H1 (cell line): ENCODE measurements around the gene SGK1. TPM values are rescaled to one million over a fixed set of nuclear protein-coding genes. Genes with fewer than 3 reads are reported as not detected.

ENCODE experiments used
- CTCF ChIA-PET: fragments of 300-600 bp; sonication (Branson Sonifier 250); formaldehyde crosslinking; loops from one replicate; lab custom pipeline; 2021; ENCODE audit not compliant: partially characterized antibody; lab: Charles Lee
- POLR2A ChIA-PET: fragments of 300-600 bp; sonication (Branson Sonifier 250); formaldehyde crosslinking; loops from one replicate; lab custom pipeline; 2021; ENCODE audit warnings: inconsistent platforms; ENCODE audit not compliant: partially characterized antibody; lab: Charles Lee
- DNase-seq, 2 experiments: peaks; one replicate each; pipeline versions ENCODE4 v3.0.0 to v3.0.0-alpha.2; 2010 to 2022; ENCODE audit warnings: low spot score in 2 of 2, low read depth in 1 of 2, mixed read lengths in 1 of 2
- FAIRE-seq: peaks from 2 replicates; lab custom pipeline; 2011; peaks lifted over from hg19 to GRCh38; lab: Jason Lieb, UNC
- H2AFZ ChIP-seq: 2 replicates; pipeline ENCODE4 v1.8.1; 2012; ENCODE audit warnings: low read length, inconsistent platforms
- H2AK5ac ChIP-seq: 2 replicates; pipeline ENCODE4 v1.6.1; 2013; ENCODE audit warnings: low read depth, low read length
- H2BK120ac ChIP-seq: replicated peaks from 2 replicates; pipeline ENCODE3; 2013; ENCODE audit warnings: low read depth, low read length, inconsistent platforms
- H2BK12ac ChIP-seq: 2 replicates; pipeline ENCODE4 v1.6.1; 2013; ENCODE audit warnings: low read depth, low read length
- H2BK15ac ChIP-seq: 2 replicates; pipeline ENCODE4 v1.6.1; 2013; ENCODE audit warnings: low read length
- H2BK20ac ChIP-seq: 2 replicates; pipeline ENCODE4 v1.6.1; 2013; ENCODE audit warnings: low read length
- H2BK5ac ChIP-seq: 2 replicates; pipeline ENCODE4 v1.6.1; 2013; ENCODE audit warnings: low read depth, low read length
- H3K14ac ChIP-seq: 2 replicates; pipeline ENCODE4 v1.6.1; 2013; ENCODE audit warnings: inconsistent platforms; ENCODE audit not compliant: insufficient read length
- H3K18ac ChIP-seq: 2 replicates; pipeline ENCODE4 v1.6.1; 2013; ENCODE audit warnings: low read length; ENCODE audit errors: extremely low read depth
- H3K23ac ChIP-seq: 2 replicates; pipeline ENCODE4 v1.6.1; 2013; ENCODE audit warnings: inconsistent platforms; ENCODE audit not compliant: insufficient read length
- H3K23me2 ChIP-seq: 2 replicates; pipeline ENCODE4 v1.6.1; 2013; ENCODE audit warnings: low read depth, low read length
- H3K27ac ChIP-seq: 2 replicates; pipeline ENCODE4 v1.6.1; 2011; ENCODE audit warnings: low read depth, low read length, inconsistent platforms
- H3K27me3 ChIP-seq, 4 experiments: replicated peaks in 1 of 4; 1 replicate in 1 of 4; 2 replicates in 3 of 4; pipeline versions ENCODE4 v1.6.1 to v1.8.1; 2011 to 2013; ENCODE audit warnings: low read length in 3 of 4, mild to moderate bottlenecking in 3 of 4, inconsistent platforms in 2 of 4, mixed read lengths in 2 of 4, moderate library complexity in 1 of 4; ENCODE audit not compliant: control insufficient read depth in 3 of 4, insufficient read depth in 3 of 4; ENCODE audit errors: extremely low read depth in 1 of 4
- H3K36me3 ChIP-seq, 4 experiments: 2 replicates each; pipeline versions ENCODE4 v1.6.1 to v1.8.1; 2011 to 2013; ENCODE audit warnings: mild to moderate bottlenecking in 4 of 4, low read length in 3 of 4, moderate library complexity in 2 of 4, control low read depth in 1 of 4, inconsistent platforms in 1 of 4; ENCODE audit not compliant: insufficient read depth in 4 of 4, control insufficient read depth in 2 of 4
- H3K4ac ChIP-seq: replicated peaks from 2 replicates; pipeline ENCODE3; 2013; ENCODE audit warnings: low read length, low read depth, mixed read lengths, inconsistent platforms; ENCODE audit not compliant: insufficient read length
- H3K4me1 ChIP-seq, 4 experiments: replicated peaks in 1 of 4; 1 replicate in 1 of 4; 2 replicates in 3 of 4; pipeline versions ENCODE4 v1.6.1 to v1.8.1; 2011 to 2013; ENCODE audit warnings: low read length in 3 of 4, inconsistent platforms in 2 of 4, mixed read lengths in 1 of 4; ENCODE audit not compliant: insufficient read depth in 4 of 4, control insufficient read depth in 3 of 4
- H3K4me2 ChIP-seq, 2 experiments: 2 replicates each; pipeline versions ENCODE4 v1.6.1 to v1.8.1; 2011 to 2013; ENCODE audit warnings: low read depth in 2 of 2, low read length in 2 of 2, control low read depth in 1 of 2, inconsistent platforms in 1 of 2, mild to moderate bottlenecking in 1 of 2; ENCODE audit not compliant: insufficient read depth in 1 of 2
- H3K4me3 ChIP-seq, 4 experiments: fragments of 200-600, 300-600 bp in 1 of 4; sonication (generic), shearing (Covaris generic), sonication (Bioruptor Twin) in 1 of 4; 2 replicates each; pipeline versions ENCODE4 v1.5.1 to v1.8.1; 2011 to 2016; ENCODE audit warnings: low read length in 4 of 4, low read depth in 3 of 4, control low read depth in 2 of 4, inconsistent platforms in 2 of 4, mild to moderate bottlenecking in 2 of 4, mixed read lengths in 1 of 4, moderate library complexity in 1 of 4; ENCODE audit not compliant: insufficient read depth in 2 of 4; ENCODE audit errors: extremely low read depth in 1 of 4
- H3K56ac ChIP-seq: replicated peaks from 2 replicates; pipeline ENCODE3; 2013; ENCODE audit warnings: low read depth, mild to moderate bottlenecking, mixed read lengths, low read length, inconsistent platforms; ENCODE audit not compliant: insufficient read length
- H3K79me1 ChIP-seq: 2 replicates; pipeline ENCODE4 v1.6.1; 2013; ENCODE audit warnings: low read depth, low read length, control low read depth
- H3K79me2 ChIP-seq, 2 experiments: 2 replicates each; pipeline versions ENCODE4 v1.6.1 to v1.8.1; 2012 to 2013; ENCODE audit warnings: low read length in 2 of 2, mild to moderate bottlenecking in 2 of 2, inconsistent platforms in 1 of 2; ENCODE audit not compliant: insufficient read depth in 2 of 2, control insufficient read depth in 1 of 2
- H3K9ac ChIP-seq, 4 experiments: replicated peaks in 1 of 4; 1 replicate in 1 of 4; 2 replicates in 3 of 4; pipeline versions ENCODE4 v1.6.1 to v1.8.1; 2011 to 2013; ENCODE audit warnings: low read depth in 3 of 4, low read length in 3 of 4, control low read depth in 2 of 4, mild to moderate bottlenecking in 2 of 4, moderate library complexity in 2 of 4, inconsistent platforms in 1 of 4; ENCODE audit errors: extremely low read depth in 1 of 4
- H3K9me3 ChIP-seq, 2 experiments: 2 replicates each; pipeline versions ENCODE4 v1.6.1 to v1.8.1; 2012 to 2013; ENCODE audit warnings: mild to moderate bottlenecking in 2 of 2, moderate library complexity in 2 of 2, control low read depth in 1 of 2, inconsistent platforms in 1 of 2, low read depth in 1 of 2, low read length in 1 of 2, mixed read lengths in 1 of 2; ENCODE audit not compliant: insufficient read depth in 2 of 2
- H4K20me1 ChIP-seq, 2 experiments: replicated peaks in 1 of 2; 2 replicates each; pipeline versions ENCODE3 to v1.8.1; 2011 to 2013; ENCODE audit warnings: inconsistent platforms in 2 of 2, low read length in 2 of 2, mild to moderate bottlenecking in 1 of 2; ENCODE audit not compliant: insufficient read depth in 2 of 2, control insufficient read depth in 1 of 2
- H4K5ac ChIP-seq: 2 replicates; pipeline ENCODE4 v1.6.1; 2013; ENCODE audit warnings: low read length, low read depth, mixed read lengths, inconsistent platforms; ENCODE audit not compliant: insufficient read length
- H4K8ac ChIP-seq: 2 replicates; pipeline ENCODE4 v1.8.0; 2013; ENCODE audit warnings: mild to moderate bottlenecking, moderate library complexity, low read length, inconsistent platforms; ENCODE audit not compliant: insufficient read depth; ENCODE audit errors: extremely low read depth
- H4K91ac ChIP-seq: replicated peaks from 2 replicates; pipeline ENCODE3; 2013; ENCODE audit warnings: low read length, mixed read lengths, inconsistent platforms; ENCODE audit not compliant: insufficient read length
- CHD1 ChIP-seq: IDR thresholded peaks from 2 replicates; pipeline ENCODE4 v1.6.1; 2012; ENCODE audit warnings: low read depth, low read length, improper control_type of control experiment
- CHD2 ChIP-seq: IDR thresholded peaks from 2 replicates; pipeline ENCODE4 v1.6.1; 2012; ENCODE audit warnings: low read length, improper control_type of control experiment
- CTCF ChIP-seq, 3 experiments: IDR thresholded peaks; 1 replicate in 2 of 3; 2 replicates in 1 of 3; pipeline versions ENCODE4 v1.5.1 to v1.6.1; 2011; ENCODE audit warnings: low read length in 3 of 3, mild to moderate bottlenecking in 3 of 3, inconsistent platforms in 2 of 3, low read depth in 1 of 3, moderate library complexity in 1 of 3; ENCODE audit not compliant: insufficient read depth in 1 of 3; ENCODE audit errors: control extremely low read depth in 1 of 3
- PHF8 ChIP-seq: fragments of 200-600 bp; sonication (generic); conservative IDR thresholded peaks from 2 replicates; pipeline ENCODE4 v1.7.1; 2012; ENCODE audit warnings: low read depth, mild to moderate bottlenecking, inconsistent platforms, low read length, moderate library complexity
- RAD21 ChIP-seq, 2 experiments: IDR thresholded peaks in 1 of 2; conservative IDR thresholded peaks in 1 of 2; 2 replicates each; pipeline ENCODE4 v1.6.1; 2011; ENCODE audit warnings: low read depth in 2 of 2, low read length in 2 of 2, improper control_type of control experiment in 1 of 2, inconsistent platforms in 1 of 2, mild to moderate bottlenecking in 1 of 2, moderate library complexity in 1 of 2
- ZNF274 ChIP-seq: IDR thresholded peaks from 2 replicates; pipeline ENCODE4 v1.7.0; 2012; ENCODE audit warnings: low read length, borderline replicate concordance; ENCODE audit errors: extremely low read depth
- WGBS, 2 experiments: shearing (Covaris generic) in 1 of 2; methylation state at CpG; one replicate each; pipeline versions ENCODE4 v1.1.6 to v1.1.7; 2013 to 2015; ENCODE audit warnings: low lambda C conversion rate in 2 of 2, mixed read lengths in 2 of 2, inconsistent platforms in 1 of 2, low coverage in 1 of 2, missing lambda C conversion rate in 1 of 2; ENCODE audit not compliant: insufficient replicate concordance in 2 of 2, insufficient coverage in 1 of 2, insufficient read length in 1 of 2; ENCODE audit errors: extremely low coverage in 1 of 2, missing lambda C conversion rate in 1 of 2; 5-methylcytosine and 5-hydroxymethylcytosine counted together
- polyA plus RNA-seq, 7 experiments: library from polyadenylated mRNA; depleted of rRNA in 3 of 7; stranded (reverse) in 5 of 7; unstranded in 2 of 7; fragments of >200 nt in 5 of 7; fragments of 200-250 nt in 2 of 7; gene quantifications; 1 replicate in 5 of 7; 2 replicates in 1 of 7; 4 replicates in 1 of 7; pipeline versions ENCODE4 v1.2.1 to v1.2.3, GENCODE V29; 2011 to 2013; ENCODE audit warnings: missing spikeins in 2 of 7, mixed read lengths in 2 of 7
- total RNA-seq: library from RNA; stranded (reverse); fragmentation: NEBNext Ultra II Directional; extraction: Animal tissue kit (Norgen Biotek cat#: 25700); gene quantifications from 2 replicates; pipeline ENCODE4 v1.2.1, GENCODE V29; 2021

The SGK1 gene
- total and polyA plus RNA-seq, 2 of the 8 experiments (the other 6 are each of a cell fraction or from before 2014, with no cell fraction given): 14.5 to 18.4 TPM

GRCh38 chr6:134328138-134328537 lies 10.2 kb upstream of the SGK1 start:
- Histone ChIP-seq H3K27me3 (no peaks in the 10 kb centered on the region), H2AFZ (no peak overlapping the region), H2BK5ac (no peak overlapping the region), H3K9ac (no peak overlapping the region), H3K4ac (no peak overlapping the region), H3K18ac (no peak overlapping the region), H3K36me3 (no peaks in the 10 kb centered on the region), H3K79me2 (no peaks in the 10 kb centered on the region), H3K79me1 (no peaks in the 10 kb centered on the region), H2BK15ac (no peak overlapping the region), H3K4me1 (no peaks in the 10 kb centered on the region), H4K20me1 (no peaks in the 10 kb centered on the region), H2BK120ac (no peak overlapping the region), H2BK12ac (no peak overlapping the region), H4K5ac (no peak overlapping the region), H3K27ac (no peak overlapping the region), H2AK5ac (no peak overlapping the region), H3K23ac (no peak overlapping the region), H3K56ac (no peak overlapping the region), H3K4me3 (no peak overlapping the region), H4K91ac (no peak overlapping the region), H3K4me2 (no peak overlapping the region), H4K8ac (no peak overlapping the region), H3K23me2 (no peaks in the 10 kb centered on the region), H2BK20ac (no peak overlapping the region), H3K9me3 (no peaks in the 10 kb centered on the region), H3K14ac (no peak overlapping the region)
- ChIA-PET CTCF (interaction anchor here (0.7 to 1.3 kb wide), 8 partner anchors 13 to 313 kb away, joined by 3 to 6 read pairs (median 3); no protein-coding TSS in a partner anchor), POLR2A (no interaction called here)
- peak in 1 of 2 experiments; percentile 33 for DNase-seq
- no peak for FAIRE-seq
- no peak for TF ChIP-seq ZNF274
- peak in 1 of 2 experiments; percentile 9; a peak in 1 of 4 replicates for TF ChIP-seq RAD21 (IDR thresholded peaks at IDR 0.05 in 1 of 2, conservative IDR thresholded peaks at IDR 0.05 in 1 of 2; ENCODE audit: low read depth in 2 of 2, low read length in 2 of 2)
- TF ChIP-seq CHD2: no peak
- no peak for TF ChIP-seq PHF8
- no peak for TF ChIP-seq CHD1
- TF ChIP-seq CTCF (IDR thresholded peaks at IDR 0.05; ENCODE audit: control extremely low read depth in 1 of 3, insufficient read depth in 1 of 3, low read depth in 1 of 3, low read length in 3 of 3): peak in 1 of 3 experiments; percentile 11; a peak in 1 of 4 replicates
- 72% methylated on average over 2 of the region's 2 CpGs; no CpG with 5 or more reads in 1 of the 2 experiments for WGBS, 2 experiments
